Hematopoietic multipotent progenitor cell treated with erythropoietin and hydrocortisone succinate and interleukin-3 and kit ligand, for 4 days (in vitro differentiated cells): ENCODE data around the gene TAF1D.

ENCODE experiments used
- DNase-seq: peaks from one replicate; pipeline ENCODE4 v3.0.0-alpha.2; 2015

Gene TAF1D

GRCh38 chr11:93746101-93746500 is 4.8 kb upstream of the TAF1D start:
- DNase-seq = no peak

- peak; percentile 85 for DNase-seq
Measured at GRCh38 chr11:93745005-93745755, 3.9 kb upstream of the TAF1D start.

GRCh38 chr11:93744669-93745004 is 3.3 kb upstream of the TAF1D start:
- DNase-seq = no peak

GRCh38 chr11:93743291-93743690 is 2.0 kb upstream of the TAF1D start:
- DNase-seq = no peak

- no peak for DNase-seq
Measured at GRCh38 chr11:93741882-93742226, 559 bp upstream of the TAF1D start.

GRCh38 chr11:93740730-93741093 is 583 bp downstream of the TAF1D start:
- DNase-seq = peak; percentile 87

- DNase-seq = peak; percentile 53
Measured at GRCh38 chr11:93740031-93740729, 1.1 kb downstream of the TAF1D start.

GRCh38 chr11:93738647-93739081 is 2.6 kb downstream of the TAF1D start:
- no peak for DNase-seq

GRCh38 chr11:93737904-93738612 is 3.2 kb downstream of the TAF1D start:
- DNase-seq = peak; percentile 46

- DNase-seq = no peak
Measured at GRCh38 chr11:93736129-93736528, 5.2 kb downstream of the TAF1D start.

GRCh38 chr11:93735627-93736026 is 5.7 kb downstream of the TAF1D start:
- DNase-seq = no peak

- DNase-seq = no peak
Measured at GRCh38 chr11:93734427-93735222, 6.7 kb downstream of the TAF1D start.

- no peak for DNase-seq
Measured at GRCh38 chr11:93733474-93733873, 7.8 kb downstream of the TAF1D start.

GRCh38 chr11:93732237-93732892 is 8.9 kb downstream of the TAF1D start:
- no peak for DNase-seq

- DNase-seq = no peak
Measured at GRCh38 chr11:93730108-93731107, 10.9 kb downstream of the TAF1D start.

- DNase-seq = no peak
Measured at GRCh38 chr11:93729129-93729616, 12.1 kb downstream of the TAF1D start.

- no peak for DNase-seq
Measured at GRCh38 chr11:93728792-93729128, 12.5 kb downstream of the TAF1D start.

GRCh38 chr11:93727985-93728791 is 13.1 kb downstream of the TAF1D start:
- no peak for DNase-seq

- no peak for DNase-seq
Measured at GRCh38 chr11:93724089-93724488, 17.2 kb downstream of the TAF1D start.

- DNase-seq = no peak
Measured at GRCh38 chr11:93720522-93720921, 20.8 kb downstream of the TAF1D start.
